ENCODE results near the gene UGT1A9.

The UGT1A9 gene

DNA sequence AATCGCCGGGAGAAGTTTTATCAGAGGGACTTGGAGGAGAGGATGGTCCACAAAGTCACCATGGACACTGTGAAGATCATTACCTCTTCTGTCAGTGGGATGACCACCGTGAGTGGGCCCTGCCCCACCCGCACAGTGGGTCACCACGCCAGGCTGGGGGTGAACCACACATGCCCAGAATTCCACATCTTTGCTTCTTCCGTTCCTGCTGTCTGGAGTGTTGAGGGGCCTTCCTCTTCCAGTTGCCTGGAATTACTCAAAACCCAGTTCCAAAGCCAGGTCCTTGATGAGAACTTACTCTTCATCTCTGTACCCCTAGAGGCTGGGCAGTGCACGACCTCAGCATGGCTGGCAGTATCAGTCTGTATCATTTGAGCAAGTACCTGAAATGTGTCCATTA, 128.5 kb downstream of the UGT1A9 start:
- DNase-seq (ENCODE audit: low read depth in 1 of 2, low spot score in 1 of 2), result no peak
- no peak for TF ChIP-seq JUND (IDR thresholded peaks at IDR 0.05; ENCODE audit: low read depth)
- in situ Hi-C loops (cut with HindIII; ENCODE audit: low pct_unique_long_range_greater_than_20kb, low sequenced_read_pairs), result no loop called here

GRCh38 chr2:233801357-233802131, 129.8 kb downstream of the UGT1A9 start:
- no peak for TF ChIP-seq JUND (IDR thresholded peaks at IDR 0.05; ENCODE audit: low read depth)
- in situ Hi-C loops (cut with HindIII; ENCODE audit: low pct_unique_long_range_greater_than_20kb, low sequenced_read_pairs), result no loop called here
- DNase-seq (ENCODE audit: low read depth in 1 of 2, low spot score in 1 of 2), result no peak

GRCh38 chr2:233802132-233802815, 130.6 kb downstream of the UGT1A9 start:
- in situ Hi-C loops (cut with HindIII; ENCODE audit: low pct_unique_long_range_greater_than_20kb, low sequenced_read_pairs), result no loop called here
- DNase-seq (ENCODE audit: low read depth in 1 of 2, low spot score in 1 of 2), result no peak
- no peak for TF ChIP-seq JUND (IDR thresholded peaks at IDR 0.05; ENCODE audit: low read depth)

DNA sequence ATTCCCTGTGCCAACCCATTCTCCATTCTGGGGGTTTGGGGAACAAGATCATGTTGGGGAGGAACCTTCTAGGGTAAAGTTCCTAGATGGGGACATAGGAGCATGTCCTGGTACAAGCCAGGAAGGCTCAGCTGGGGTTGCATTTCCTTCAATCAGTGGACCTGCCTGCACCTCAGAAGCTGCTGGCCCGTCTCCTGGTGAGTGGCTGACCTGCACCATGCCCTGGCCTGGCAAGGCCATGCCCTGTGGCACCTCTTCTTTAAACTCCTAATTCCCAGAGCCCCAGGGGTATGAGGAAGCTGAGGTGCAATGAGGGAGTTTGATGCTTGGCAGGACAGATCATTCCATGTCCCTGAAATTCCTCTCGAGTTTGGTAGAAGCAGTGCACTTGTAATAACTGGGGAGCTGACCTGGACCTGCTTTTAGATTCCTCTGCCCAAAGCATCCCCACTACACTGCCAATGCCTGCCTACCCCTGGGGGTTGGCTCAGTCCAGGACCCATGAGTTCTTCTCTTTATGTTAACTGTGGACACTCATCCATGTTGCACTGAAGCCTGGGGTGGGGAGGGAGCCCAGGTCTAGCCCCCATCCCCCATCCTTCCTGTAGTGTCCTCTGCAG, 131.7 kb downstream of the UGT1A9 start:
- no peak for DNase-seq (ENCODE audit: low read depth in 1 of 2, low spot score in 1 of 2)
- no peak for TF ChIP-seq JUND (IDR thresholded peaks at IDR 0.05; ENCODE audit: low read depth)
- in situ Hi-C loops (cut with HindIII; ENCODE audit: low pct_unique_long_range_greater_than_20kb, low sequenced_read_pairs), result no loop called here

DNA sequence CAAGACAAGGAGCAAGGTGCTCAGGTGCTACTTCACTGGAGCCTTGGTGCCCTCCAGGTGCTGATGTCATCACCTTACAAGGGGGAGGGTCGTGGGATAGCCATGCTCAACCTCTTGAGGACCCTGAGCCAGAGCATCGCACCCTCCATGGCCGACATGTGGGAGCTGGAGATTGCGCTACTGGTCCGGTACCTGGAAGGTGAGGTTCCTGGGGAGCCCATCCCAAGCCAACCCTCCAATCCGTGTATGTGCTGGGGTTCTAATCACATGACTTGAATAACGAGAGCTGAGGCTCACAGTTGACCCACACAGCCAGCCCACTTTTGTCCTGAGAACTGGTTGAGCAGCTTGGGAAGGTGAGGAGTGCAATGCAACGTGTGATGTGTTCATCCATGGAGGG, 132.3 kb downstream of the UGT1A9 start:
- in situ Hi-C loops (cut with HindIII; ENCODE audit: low pct_unique_long_range_greater_than_20kb, low sequenced_read_pairs), result no loop called here
- no peak for TF ChIP-seq JUND (IDR thresholded peaks at IDR 0.05; ENCODE audit: low read depth)
- no peak for DNase-seq (ENCODE audit: low read depth in 1 of 2, low spot score in 1 of 2)

DNA sequence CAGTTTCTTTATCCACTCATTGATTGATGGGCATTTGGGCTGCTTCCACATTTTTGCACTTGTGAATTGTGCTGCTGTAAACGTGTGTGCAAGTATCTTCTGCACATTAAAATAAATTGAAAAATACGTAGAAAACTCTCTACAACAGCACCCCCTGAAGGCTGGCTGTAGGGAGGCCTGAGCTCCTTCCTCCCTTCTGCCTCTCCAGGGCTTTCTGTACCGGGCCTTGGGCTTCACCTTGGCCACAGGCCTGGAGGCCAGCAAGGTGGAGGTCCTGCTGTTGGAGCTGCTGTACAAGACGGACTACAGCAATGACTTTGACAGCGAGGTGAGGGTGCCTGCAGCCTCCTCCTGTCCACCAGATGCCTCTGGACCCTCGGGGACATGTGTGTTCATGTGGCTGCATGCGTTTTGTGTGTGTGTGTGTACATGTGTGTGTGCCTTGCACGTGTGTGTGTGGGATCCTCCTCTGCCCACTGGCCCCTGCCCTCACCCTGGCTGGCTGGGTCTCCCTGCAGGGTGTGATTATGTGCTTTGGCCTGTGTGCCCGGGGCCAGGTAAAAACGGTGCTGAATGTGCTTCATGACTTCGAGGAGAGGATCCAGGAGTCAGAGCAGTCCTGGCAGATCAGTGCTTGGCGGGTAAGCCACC, 135.6 kb downstream of the UGT1A9 start:
- DNase-seq (ENCODE audit: low read depth in 1 of 2, low spot score in 1 of 2), result no peak
- TF ChIP-seq JUND (IDR thresholded peaks at IDR 0.05; ENCODE audit: low read depth), result no peak
- in situ Hi-C loops (cut with HindIII; ENCODE audit: low pct_unique_long_range_greater_than_20kb, low sequenced_read_pairs), result no loop called here

- DNase-seq (ENCODE audit: low read depth in 1 of 2, low spot score in 1 of 2), result no peak
Observed at GRCh38 chr2:233807966-233808935, 136.6 kb downstream of the UGT1A9 start.

GRCh38 chr2:233810385-233810784, 138.7 kb downstream of the UGT1A9 start:
- TF ChIP-seq JUND (IDR thresholded peaks at IDR 0.05; ENCODE audit: low read depth), result no peak
- no peak for DNase-seq (ENCODE audit: low read depth in 1 of 2, low spot score in 1 of 2)
- in situ Hi-C loops (cut with HindIII; ENCODE audit: low pct_unique_long_range_greater_than_20kb, low sequenced_read_pairs), result no loop called here

More at GRCh38 chr2:233807966-233808935, 136.6 kb downstream of the UGT1A9 start:
- in situ Hi-C loops (cut with HindIII; ENCODE audit: low pct_unique_long_range_greater_than_20kb, low sequenced_read_pairs), result no loop called here
- TF ChIP-seq JUND (IDR thresholded peaks at IDR 0.05; ENCODE audit: low read depth), result no peak

GRCh38 chr2:233811087-233811486, 139.4 kb downstream of the UGT1A9 start:
- in situ Hi-C loops (cut with HindIII; ENCODE audit: low pct_unique_long_range_greater_than_20kb, low sequenced_read_pairs), result no loop called here
- no peak for TF ChIP-seq JUND (IDR thresholded peaks at IDR 0.05; ENCODE audit: low read depth)
- DNase-seq (ENCODE audit: low read depth in 1 of 2, low spot score in 1 of 2), result no peak

- TF ChIP-seq JUND (IDR thresholded peaks at IDR 0.05; ENCODE audit: low read depth), result no peak
- DNase-seq (ENCODE audit: low read depth in 1 of 2, low spot score in 1 of 2), result no peak
- in situ Hi-C loops (cut with HindIII; ENCODE audit: low pct_unique_long_range_greater_than_20kb, low sequenced_read_pairs), result no loop called here
Observed at GRCh38 chr2:233811732-233812131, 140.0 kb downstream of the UGT1A9 start.

DNA sequence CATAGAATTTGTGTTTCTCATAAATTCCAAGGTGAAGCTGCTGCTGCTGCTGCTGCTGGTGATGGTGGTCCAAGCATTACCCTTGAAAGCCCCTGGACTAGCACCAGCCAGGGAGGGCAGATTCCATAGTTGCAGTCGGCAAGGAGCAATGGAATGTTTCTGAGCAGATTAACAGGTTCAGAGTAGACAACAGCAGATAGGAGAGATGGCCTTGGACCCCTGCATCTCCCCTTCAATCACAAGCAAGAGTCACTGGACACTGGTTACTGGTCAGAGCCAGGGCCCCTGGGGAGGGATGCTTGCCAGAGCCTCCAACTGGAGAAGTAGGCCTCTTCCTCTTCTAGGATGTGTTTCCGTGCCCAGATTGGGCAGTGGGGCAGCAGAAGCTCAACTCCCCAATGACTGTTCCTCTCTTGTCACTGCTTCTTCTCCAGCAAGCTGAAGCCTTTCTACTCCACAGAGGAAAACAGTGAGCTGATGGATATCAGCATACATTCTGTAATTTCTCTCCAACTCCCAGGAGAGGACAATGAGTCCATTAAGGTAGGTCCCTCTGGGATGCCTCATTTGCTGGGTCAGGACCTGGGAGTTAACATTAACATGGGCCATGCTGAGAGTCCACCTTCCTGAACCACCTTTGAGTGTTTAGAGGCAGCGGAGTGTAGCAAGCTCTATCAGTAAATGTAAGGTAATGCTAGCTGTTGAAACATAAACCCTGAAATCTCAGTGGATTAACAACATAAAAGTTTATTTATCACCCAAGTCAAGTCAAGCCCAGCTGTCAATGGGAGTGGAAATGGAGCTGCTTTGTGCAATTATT, 141.7 kb downstream of the UGT1A9 start:
- in situ Hi-C loops (cut with HindIII; ENCODE audit: low pct_unique_long_range_greater_than_20kb, low sequenced_read_pairs), result no loop called here
- no peak for DNase-seq (ENCODE audit: low read depth in 1 of 2, low spot score in 1 of 2)
- TF ChIP-seq JUND (IDR thresholded peaks at IDR 0.05; ENCODE audit: low read depth), result no peak

Measured in T47D (cell line).